Prostate gland (tissue), 2 donors: ENCODE data around the gene PAOX.

Experiments
- CTCF ChIP-seq, 4 experiments: fragments of 200-600 bp in 2 of 4; fragments of 450-650 bp in 2 of 4; sonication (generic) in 2 of 4; IDR thresholded peaks; 1 replicate in 3 of 4; 2 replicates in 1 of 4; pipeline ENCODE4 v1.5.1; 2016 to 2019; ENCODE audit warnings: antibody characterized with exemption in 4 of 4, mild to moderate bottlenecking in 2 of 4, moderate library complexity in 2 of 4
- POLR2A ChIP-seq: fragments of 450-650 bp; IDR thresholded peaks from one replicate; pipeline ENCODE4 v1.6.1; 2016; ENCODE audit warnings: antibody characterized with exemption, mild to moderate bottlenecking

GRCh38 chr10:133393401-133394063, 14.5 kb downstream of the PAOX start:
- TF ChIP-seq POLR2A (no peak), CTCF (IDR thresholded peaks at IDR 0.05) (no peak)
